ENCODE data around the gene SPINT2. TPM values are rescaled to one million over a fixed set of nuclear protein-coding genes. Genes with fewer than 3 reads are reported as not detected.

The SPINT2 gene
- polyA plus RNA-seq, 1 donor from 2014 or later = 236 TPM

- H3K27me3 ChIP-seq (ENCODE audit: insufficient read depth, low read depth, low read length) = no peaks in the 10 kb centered on the region
- H3K9me2 ChIP-seq (ENCODE audit: insufficient read depth, low read length) = no peaks in the 10 kb centered on the region
- H4K20me1 ChIP-seq (ENCODE audit: insufficient read depth) = no peaks in the 10 kb centered on the region
- H3K4me3 ChIP-seq (ENCODE audit: low read length) = no peak overlapping the region
- no peaks in the 10 kb centered on the region for H3K79me2 ChIP-seq (replicated peaks; ENCODE audit: insufficient read depth, low read length)
- H3F3A ChIP-seq (ENCODE audit: insufficient read depth, low read length, poor library complexity, severe bottlenecking) = no peaks in the 10 kb centered on the region
- H3K36me3 ChIP-seq (ENCODE audit: insufficient read depth, low read length) = no peaks in the 10 kb centered on the region
- no peak overlapping the region for H3K27ac ChIP-seq (ENCODE audit: low read length)
- H3K9me3 ChIP-seq (ENCODE audit: low read length) = no peaks in the 10 kb centered on the region
- H3K9ac ChIP-seq (ENCODE audit: low read length) = no peak overlapping the region
- H2AFZ ChIP-seq (ENCODE audit: low read depth, low read length) = no peak overlapping the region
- TF ChIP-seq SMC3 (conservative IDR thresholded peaks at IDR 0.05; ENCODE audit: poor library complexity) (no peak), POLR2AphosphoS5 (IDR thresholded peaks at IDR 0.05) (no peak), MXI1 (conservative IDR thresholded peaks at IDR 0.05; ENCODE audit: poor library complexity, severe bottlenecking) (no peak), EP300 (conservative IDR thresholded peaks at IDR 0.05; ENCODE audit: poor library complexity, severe bottlenecking) (no peak), TAF1 (IDR thresholded peaks at IDR 0.05; ENCODE audit: low read depth) (no peak)
- H3K4me2 ChIP-seq (ENCODE audit: low read length) = no peak overlapping the region
These were observed 1.6 kb upstream of the SPINT2 start for GRCh38 chr19:38262585-38263268.

GRCh38 chr19:38263689-38264485 is 486 bp upstream of the SPINT2 start:
- H3K4me2 ChIP-seq (ENCODE audit: low read length) = peak overlapping the region; percentile 66
- no peaks in the 10 kb centered on the region for H4K20me1 ChIP-seq (ENCODE audit: insufficient read depth)
- H3K27ac ChIP-seq (ENCODE audit: low read length) = peak overlapping the region; percentile 79
- H3K36me3 ChIP-seq (ENCODE audit: insufficient read depth, low read length) = no peaks in the 10 kb centered on the region
- H3K79me2 ChIP-seq (replicated peaks; ENCODE audit: insufficient read depth, low read length) = no peaks in the 10 kb centered on the region
- H3K9ac ChIP-seq (ENCODE audit: low read length) = peak overlapping the region; percentile 89
- H3K9me3 ChIP-seq (ENCODE audit: low read length) = no peaks in the 10 kb centered on the region
- TF ChIP-seq RAD21 (conservative IDR thresholded peaks at IDR 0.05) = no peak
- TF ChIP-seq SMC3 (conservative IDR thresholded peaks at IDR 0.05; ENCODE audit: poor library complexity) = no peak
- TF ChIP-seq EZH2 (IDR thresholded peaks at IDR 0.05; ENCODE audit: borderline replicate concordance, insufficient read depth, low read length, poor library complexity, severe bottlenecking) = no peak
- no peak for TF ChIP-seq TAF1 (IDR thresholded peaks at IDR 0.05; ENCODE audit: low read depth)
- TF ChIP-seq CTCF (IDR thresholded peaks at IDR 0.05; ENCODE audit: poor library complexity, severe bottlenecking) = no peak
- peak overlapping the region; percentile 94 for H3K4me3 ChIP-seq (ENCODE audit: low read length)
- no peaks in the 10 kb centered on the region for H3F3A ChIP-seq (ENCODE audit: insufficient read depth, low read length, poor library complexity, severe bottlenecking)
- no peaks in the 10 kb centered on the region for H3K27me3 ChIP-seq (ENCODE audit: insufficient read depth, low read depth, low read length)
- H3K9me2 ChIP-seq (ENCODE audit: insufficient read depth, low read length) = no peaks in the 10 kb centered on the region
- peak overlapping the region; percentile 83 for H2AFZ ChIP-seq (ENCODE audit: low read depth, low read length)

- Histone ChIP-seq H3F3A (ENCODE audit: insufficient read depth, low read length, poor library complexity, severe bottlenecking) (no peaks in the 10 kb centered on the region), H3K9ac (ENCODE audit: low read length) (peak overlapping the region; percentile 89), H4K20me1 (ENCODE audit: insufficient read depth) (no peaks in the 10 kb centered on the region), H2AFZ (ENCODE audit: low read depth, low read length) (peak overlapping the region; percentile 83), H3K9me2 (ENCODE audit: insufficient read depth, low read length) (no peaks in the 10 kb centered on the region), H3K36me3 (ENCODE audit: insufficient read depth, low read length) (no peaks in the 10 kb centered on the region), H3K79me2 (replicated peaks; ENCODE audit: insufficient read depth, low read length) (no peaks in the 10 kb centered on the region), H3K9me3 (ENCODE audit: low read length) (no peaks in the 10 kb centered on the region), H3K4me2 (ENCODE audit: low read length) (peak overlapping the region; percentile 87), H3K4me3 (ENCODE audit: low read length) (peak overlapping the region; percentile 94), H3K27me3 (ENCODE audit: insufficient read depth, low read depth, low read length) (no peaks in the 10 kb centered on the region), H3K27ac (ENCODE audit: low read length) (peak overlapping the region; percentile 79)
- no peak for TF ChIP-seq RAD21 (conservative IDR thresholded peaks at IDR 0.05)
- TF ChIP-seq REST (IDR thresholded peaks at IDR 0.05; ENCODE audit: borderline replicate concordance) = no peak
- TF ChIP-seq POLR2AphosphoS5 (IDR thresholded peaks at IDR 0.05) = no peak
- no peak for TF ChIP-seq MXI1 (conservative IDR thresholded peaks at IDR 0.05; ENCODE audit: poor library complexity, severe bottlenecking)
- no peak for TF ChIP-seq EZH2 (IDR thresholded peaks at IDR 0.05; ENCODE audit: borderline replicate concordance, insufficient read depth, low read length, poor library complexity, severe bottlenecking)
- TF ChIP-seq EP300 (conservative IDR thresholded peaks at IDR 0.05; ENCODE audit: poor library complexity, severe bottlenecking) = no peak
- TF ChIP-seq TAF1 (IDR thresholded peaks at IDR 0.05; ENCODE audit: low read depth) = no peak
- no peak for TF ChIP-seq SMC3 (conservative IDR thresholded peaks at IDR 0.05; ENCODE audit: poor library complexity)
- TF ChIP-seq CTCF (IDR thresholded peaks at IDR 0.05; ENCODE audit: poor library complexity, severe bottlenecking) = no peak
These were observed 964 bp downstream of the SPINT2 start for GRCh38 chr19:38265213-38265861.
